Adrenal gland (tissue), 5 donors: Measurements from ENCODE around the gene CXCL11.

Experiments used
- POLR2A ChIP-seq, 2 donors: fragments of 450-650 bp; IDR thresholded peaks; one replicate each; pipeline ENCODE4 v1.6.1; 2017; ENCODE audit warnings: antibody characterized with exemption in 2 of 2, mild to moderate bottlenecking in 2 of 2, moderate library complexity in 1 of 2
- TF ChIP-seq, protein P1 (sequence below), 6 experiments: fragments of 450-650 bp in 4 of 6; fragments of 200-600 bp in 2 of 6; sonication (generic) in 1 of 6; IDR thresholded peaks; 1 replicate in 5 of 6; 2 replicates in 1 of 6; pipeline versions ENCODE4 v1.5.1 to v1.8.0; 2016 to 2021; ENCODE audit warnings: antibody characterized with exemption in 6 of 6, mild to moderate bottlenecking in 2 of 6, moderate library complexity in 1 of 6
- donor health status: DM: no; HTN: no; CAD: no.

GRCh38 chr4:76084542-76084941 lies 48.7 kb upstream of the CXCL11 start:
- TF ChIP-seq, protein P1, sequence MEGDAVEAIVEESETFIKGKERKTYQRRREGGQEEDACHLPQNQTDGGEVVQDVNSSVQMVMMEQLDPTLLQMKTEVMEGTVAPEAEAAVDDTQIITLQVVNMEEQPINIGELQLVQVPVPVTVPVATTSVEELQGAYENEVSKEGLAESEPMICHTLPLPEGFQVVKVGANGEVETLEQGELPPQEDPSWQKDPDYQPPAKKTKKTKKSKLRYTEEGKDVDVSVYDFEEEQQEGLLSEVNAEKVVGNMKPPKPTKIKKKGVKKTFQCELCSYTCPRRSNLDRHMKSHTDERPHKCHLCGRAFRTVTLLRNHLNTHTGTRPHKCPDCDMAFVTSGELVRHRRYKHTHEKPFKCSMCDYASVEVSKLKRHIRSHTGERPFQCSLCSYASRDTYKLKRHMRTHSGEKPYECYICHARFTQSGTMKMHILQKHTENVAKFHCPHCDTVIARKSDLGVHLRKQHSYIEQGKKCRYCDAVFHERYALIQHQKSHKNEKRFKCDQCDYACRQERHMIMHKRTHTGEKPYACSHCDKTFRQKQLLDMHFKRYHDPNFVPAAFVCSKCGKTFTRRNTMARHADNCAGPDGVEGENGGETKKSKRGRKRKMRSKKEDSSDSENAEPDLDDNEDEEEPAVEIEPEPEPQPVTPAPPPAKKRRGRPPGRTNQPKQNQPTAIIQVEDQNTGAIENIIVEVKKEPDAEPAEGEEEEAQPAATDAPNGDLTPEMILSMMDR (IDR thresholded peaks at IDR 0.05), result no peak
- TF ChIP-seq POLR2A (IDR thresholded peaks at IDR 0.05), result no peak
